ENCODE measurements around the gene ENOX2.
"Not testable (repeated sequence)": the region's sequence is repeated elsewhere in the genome, so short reads cannot be mapped to it uniquely, and the experiment has no call there.

Gene ENOX2

DNA sequence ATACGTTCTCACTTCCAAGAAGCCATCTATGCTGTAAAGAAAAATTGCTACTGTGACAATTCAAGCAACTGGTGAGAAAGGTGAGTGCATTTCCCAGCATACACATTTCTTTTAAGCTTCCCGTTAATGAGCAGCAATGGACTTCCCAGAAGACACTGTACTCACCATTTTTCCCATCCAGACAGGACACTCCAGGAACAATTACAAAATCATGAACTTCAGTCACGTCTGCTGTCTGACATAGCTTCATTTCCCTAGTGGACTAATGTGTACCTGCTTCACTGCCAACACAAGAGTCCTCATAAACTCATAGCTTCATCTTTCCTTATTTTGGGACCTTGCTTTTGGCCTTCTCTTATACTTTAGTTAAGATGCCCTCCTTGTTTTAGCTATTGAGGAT, 156.9 kb downstream of the ENOX2 start:
- DNase-seq: no peak

DNA sequence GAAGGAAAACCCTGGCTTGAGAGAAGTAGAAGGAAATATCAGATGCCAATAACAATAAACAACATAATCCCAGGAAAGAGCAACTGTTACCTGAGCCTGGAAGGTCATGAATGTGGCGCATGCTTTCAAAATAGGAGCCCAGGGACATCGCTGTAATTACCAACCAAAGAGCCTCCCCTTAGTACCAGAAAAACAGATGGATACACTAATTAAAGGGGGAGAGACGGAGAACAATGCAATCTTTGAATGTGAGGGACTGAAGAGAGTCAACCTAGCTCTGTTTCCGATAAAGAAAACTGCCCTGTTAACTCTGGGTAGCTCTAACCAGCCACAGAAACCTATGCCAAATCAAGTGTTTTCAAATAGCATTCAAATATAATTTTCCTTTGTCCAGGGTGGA, 161.4 kb downstream of the ENOX2 start:
- DNase-seq: no peak

DNA sequence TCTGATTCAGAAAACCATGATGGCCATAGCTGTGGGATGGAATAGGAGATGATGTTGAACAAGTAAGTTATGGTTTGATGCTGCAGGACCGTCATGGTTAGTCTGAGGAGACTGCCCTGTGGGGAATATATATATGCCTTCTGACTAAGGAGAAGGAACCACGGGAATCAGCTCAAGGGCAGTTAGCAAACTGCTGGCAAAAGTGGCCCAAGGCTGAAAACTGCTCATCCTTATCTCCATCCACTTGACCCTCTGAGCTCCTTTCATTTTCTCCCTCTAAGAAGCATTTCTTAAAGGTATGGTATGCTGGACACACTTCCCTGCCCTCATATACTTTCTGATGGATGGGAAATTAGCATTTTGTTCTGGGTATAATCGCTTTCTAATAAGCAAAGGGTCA, 161.9 kb downstream of the ENOX2 start:
- no peak for DNase-seq

DNA sequence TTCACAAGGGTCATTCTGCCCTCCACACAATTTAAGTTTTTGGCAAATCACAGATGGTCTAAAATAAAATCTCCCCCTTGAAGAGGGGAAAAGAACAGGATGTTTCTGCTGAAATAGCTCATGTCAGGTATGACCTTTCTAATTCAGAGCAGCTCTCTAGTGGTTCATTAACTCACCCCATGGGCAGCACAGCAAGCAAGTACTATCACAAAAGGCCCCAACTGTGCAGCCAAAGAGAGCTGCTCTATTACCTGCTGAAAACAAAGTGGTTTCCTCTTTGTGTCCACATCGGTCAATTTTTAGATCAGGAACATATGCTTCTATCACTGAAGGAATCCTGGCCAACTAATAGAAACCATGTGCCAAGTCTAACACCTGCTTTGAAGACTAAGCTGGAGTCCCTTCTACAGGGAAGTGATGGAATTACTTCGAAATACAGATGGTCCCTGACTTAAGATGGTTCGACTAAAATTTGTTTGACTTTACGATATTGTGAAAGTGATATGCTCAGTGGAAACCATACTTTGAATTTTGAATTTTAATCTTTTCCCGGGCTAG, 164.3 kb downstream of the ENOX2 start:
- no peak for DNase-seq

DNA sequence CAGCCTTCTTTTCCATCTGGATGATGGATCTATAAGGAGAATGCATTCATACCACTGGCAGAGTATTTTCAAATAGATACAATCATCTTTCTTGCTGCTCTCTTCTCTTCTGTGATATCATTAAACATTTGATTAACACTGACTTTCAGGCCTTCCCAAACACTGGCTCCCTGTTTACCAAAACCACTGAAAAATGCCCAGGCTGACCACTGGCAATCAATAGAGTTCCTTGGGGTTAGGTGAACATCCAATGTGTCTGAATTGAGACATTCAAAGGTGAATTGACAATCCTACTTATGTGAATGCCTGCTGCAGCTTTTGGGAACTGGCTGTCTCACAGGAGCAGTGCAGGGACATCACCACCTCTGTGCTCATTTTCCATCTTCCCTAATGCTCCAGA, 168.3 kb downstream of the ENOX2 start:
- no peak for DNase-seq

DNA sequence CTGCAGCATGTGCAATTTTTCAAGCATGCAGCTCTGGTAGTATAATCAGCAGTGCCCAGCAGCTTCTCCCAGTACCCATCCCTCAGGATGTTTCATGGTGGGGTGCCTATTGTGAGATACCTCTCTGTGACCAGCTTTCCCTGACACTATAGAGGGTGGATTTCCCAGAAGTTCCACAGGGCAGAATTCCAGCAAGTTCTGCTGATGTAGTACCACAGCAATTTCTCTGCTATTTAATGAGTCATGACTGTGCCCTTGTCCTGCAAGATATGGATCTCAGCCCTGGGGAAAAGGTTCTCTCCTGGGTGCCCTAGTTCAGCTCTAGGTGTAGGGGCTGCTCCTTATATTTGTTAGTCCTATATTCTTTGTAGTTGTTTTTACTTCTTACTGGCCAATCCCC, 174.8 kb downstream of the ENOX2 start:
- no peak for DNase-seq

DNA sequence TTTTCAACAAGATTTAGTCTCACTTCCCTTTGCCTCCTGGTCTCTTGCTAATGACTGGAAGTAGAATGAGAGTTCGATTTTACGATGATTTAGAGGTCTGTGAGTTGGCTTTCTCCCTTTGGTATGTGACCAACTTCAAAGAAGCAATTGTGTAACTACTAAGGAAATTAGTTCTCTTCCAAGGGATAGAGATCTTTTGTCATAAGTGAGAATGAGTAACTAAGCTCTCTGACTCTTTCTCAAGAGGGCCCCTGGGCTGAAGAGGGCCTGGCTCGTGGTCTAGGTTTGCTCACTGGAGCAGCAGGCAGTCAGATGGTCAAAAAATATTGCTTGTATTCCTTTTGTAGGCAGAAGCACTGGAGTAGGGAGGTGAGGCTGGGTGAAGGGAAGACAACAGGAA, 176.3 kb downstream of the ENOX2 start:
- no peak for DNase-seq

DNA sequence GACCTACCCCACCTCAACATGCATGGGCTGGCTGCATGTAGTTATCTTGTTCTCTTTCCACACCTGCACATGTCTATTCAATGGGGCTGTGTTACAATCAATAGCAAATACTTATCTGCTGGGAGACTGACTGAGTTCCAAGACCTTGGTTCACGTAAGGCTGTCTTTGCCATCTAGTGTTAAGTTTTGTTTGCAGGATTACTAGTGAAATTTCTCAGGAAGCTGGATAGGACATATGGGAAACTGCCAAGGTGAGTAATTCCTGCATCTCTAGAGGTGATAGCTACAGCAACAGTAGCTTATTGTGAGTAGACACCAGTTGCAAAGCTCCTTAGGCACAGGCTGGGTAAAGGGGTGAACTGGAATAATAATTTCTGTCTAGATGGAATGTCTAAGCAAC, 177.5 kb downstream of the ENOX2 start:
- DNase-seq: no peak

DNA sequence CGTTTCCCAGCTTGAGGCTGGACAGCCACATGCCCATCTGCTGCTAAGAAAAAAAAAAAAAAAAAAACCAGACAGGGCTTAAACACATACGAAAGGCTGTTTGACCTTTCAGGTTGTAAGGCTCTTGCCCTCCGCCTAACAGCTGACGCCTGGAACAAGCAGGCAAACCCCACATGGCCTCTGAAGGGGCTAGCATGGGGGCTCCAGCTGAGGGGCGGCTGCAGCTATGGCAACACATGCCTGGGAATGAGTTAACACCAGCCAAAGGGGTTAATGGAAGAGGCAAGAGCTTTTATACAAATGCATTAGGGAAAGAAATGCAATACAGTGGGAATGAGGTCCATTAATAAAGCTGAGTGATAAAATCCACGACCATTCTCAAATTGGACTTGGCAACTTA, 183.6 kb downstream of the ENOX2 start:
- no peak for DNase-seq

DNA sequence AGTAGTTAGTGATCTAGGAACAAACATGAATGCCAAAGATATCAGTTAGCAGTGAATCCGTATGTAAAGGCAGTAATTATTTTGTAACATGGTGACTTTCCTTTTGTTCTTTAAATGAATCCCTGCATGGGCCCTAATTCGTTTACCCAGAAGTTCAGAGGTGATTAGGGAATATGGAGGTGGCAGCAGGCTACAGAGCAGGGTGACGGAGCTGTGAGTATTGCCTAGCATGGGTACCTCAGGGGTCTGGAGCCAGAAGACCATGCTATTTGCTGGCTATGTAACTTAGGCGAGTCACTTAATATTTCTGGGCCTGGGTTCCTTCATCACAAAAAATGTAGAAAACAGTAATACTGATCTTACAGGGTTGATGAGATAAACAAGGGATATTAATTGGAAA, 184.9 kb downstream of the ENOX2 start:
- DNase-seq: no peak

DNA sequence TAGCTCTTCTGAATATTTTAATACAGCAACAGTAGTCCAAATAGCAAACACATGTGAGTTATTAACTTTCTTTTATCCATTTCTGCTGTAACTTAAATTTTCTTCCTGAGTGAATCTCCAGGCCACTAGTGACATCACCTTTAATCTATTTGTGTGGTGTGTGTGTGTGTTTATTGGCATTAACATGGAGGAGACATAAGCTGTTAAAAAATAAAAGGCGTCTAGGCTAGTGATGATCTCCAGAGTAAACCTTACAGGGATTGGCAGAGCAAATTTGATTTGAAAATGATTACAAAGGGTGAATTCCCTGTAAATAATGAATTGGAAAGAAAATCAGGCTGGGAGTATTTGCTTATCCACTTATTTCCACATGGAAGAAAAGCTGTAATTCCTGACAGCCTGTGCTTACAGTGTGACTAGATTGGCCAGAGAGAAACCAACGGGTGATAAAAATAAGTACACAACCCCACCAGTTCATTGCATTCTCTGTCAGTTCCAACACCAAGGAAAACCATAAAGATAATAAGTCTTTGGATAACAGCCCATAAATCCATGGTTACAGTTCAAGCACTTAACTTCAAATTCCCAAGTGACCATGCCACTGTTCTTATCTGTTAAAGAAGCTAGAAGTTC, 186.1 kb downstream of the ENOX2 start:
- DNase-seq: no peak

DNA sequence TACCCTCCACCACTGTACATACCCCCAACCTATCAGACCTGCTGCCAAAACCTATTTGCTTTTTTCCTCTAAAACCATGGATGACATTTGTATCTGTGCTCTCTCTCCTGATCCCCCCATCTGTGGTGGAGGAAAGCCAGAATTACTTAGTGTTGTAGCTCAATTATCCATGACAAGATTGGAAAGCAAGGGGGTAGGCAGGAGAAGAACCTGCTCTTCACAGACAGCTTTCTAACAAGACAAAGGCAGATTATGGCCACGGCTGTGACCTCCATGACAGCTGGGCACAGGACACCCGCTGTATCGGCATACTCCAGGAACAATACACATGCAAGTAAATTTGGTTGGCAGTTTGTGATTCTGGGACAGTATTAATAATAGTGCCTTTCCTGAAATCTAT, 186.7 kb downstream of the ENOX2 start:
- DNase-seq: no peak

DNA sequence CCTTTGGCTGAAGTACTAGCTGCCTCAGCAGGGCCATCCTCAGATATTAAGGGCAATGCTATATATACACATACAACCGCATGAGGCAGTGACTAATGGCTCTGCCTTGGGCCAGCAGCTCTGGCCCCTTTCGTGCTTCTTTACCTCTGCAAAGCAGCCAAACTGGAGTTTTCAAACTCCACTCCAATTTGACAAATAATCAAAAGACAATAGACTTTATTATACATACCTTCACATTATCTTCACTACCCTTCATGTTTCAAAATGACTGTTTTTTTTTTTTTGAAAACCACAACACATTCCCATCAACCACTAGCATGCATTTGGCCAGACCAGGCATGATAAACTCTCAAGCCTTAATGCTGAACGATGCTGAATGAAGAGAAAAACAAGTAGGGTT, 187.7 kb downstream of the ENOX2 start:
- DNase-seq: no peak

DNA sequence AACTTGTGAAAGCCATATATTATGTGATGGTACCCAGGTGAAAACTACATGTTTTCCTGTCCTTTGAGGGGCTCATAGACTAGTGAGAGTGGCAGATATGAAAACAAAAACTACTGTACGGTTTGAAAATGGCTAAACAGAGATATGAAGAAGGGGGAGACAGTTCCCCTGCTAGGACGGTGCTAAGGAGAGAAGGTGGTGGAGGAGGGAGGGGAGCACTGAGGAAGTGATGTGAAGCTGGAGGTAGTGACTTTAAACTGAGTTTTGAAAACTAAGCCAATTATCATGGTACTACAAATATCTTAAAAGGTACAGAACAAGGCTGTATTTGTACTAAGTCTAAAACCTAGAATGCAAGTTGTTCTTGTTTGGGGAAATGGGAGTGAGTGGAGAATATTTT, 188.3 kb downstream of the ENOX2 start:
- DNase-seq: no peak

DNA sequence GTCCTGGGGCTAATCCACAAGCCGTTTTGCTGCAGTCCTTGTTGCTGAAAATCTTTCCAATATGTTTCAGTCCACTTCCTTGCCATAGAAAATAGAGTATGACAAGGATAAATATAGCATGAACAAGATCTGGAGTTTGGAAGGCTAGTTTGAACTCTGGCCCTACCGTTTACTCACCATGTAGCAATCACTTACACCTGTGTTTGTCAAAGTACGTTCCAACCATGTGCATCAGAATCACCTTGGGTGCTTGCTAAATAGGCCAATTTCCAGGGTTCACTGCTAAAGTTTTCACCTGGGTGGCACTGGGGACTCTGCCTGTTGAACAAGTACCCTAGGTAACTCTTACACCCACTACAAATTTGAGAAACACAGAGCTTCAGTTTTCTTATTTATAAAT, 188.9 kb downstream of the ENOX2 start:
- DNase-seq: no peak

DNA sequence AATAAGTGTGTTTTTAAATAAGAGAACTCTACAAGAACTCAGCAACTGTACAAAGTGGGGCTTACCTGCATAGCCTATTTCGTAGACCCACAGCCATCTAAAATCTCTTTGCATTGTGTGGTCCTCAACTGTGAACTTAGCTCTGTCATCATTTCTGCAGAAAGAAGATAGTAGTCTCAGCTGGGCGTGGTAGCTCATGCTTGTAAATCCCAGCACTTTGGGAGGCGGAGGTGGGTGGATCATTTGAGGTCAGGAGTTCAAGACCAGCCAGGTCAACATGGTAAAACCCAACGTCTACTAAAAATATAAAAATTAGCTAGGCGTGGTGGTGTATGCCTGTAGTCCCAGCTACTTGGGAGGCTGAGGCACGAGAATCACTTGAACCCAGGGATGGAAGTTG, 193.8 kb downstream of the ENOX2 start:
- DNase-seq: not testable (repeated sequence)

DNA sequence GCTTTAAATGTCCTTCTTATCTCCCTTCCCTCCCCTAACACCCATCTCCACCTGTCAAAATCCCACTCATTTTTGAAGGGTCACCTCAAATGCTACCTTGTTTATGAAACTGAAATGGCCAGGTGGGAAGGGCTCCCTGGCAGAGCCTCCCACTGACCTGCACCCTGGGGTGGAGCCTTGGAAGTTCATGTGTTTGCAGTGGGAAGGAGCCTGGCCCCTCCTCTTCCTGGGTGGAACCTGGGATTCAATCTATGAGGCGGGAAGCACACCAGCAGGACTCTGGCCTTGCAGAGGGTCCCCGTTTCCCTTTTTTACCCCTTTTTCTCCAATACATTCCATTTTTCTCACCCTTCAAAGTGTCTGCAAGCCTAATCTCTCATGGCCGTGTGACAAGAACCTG, 197.4 kb downstream of the ENOX2 start:
- DNase-seq: no peak

DNA sequence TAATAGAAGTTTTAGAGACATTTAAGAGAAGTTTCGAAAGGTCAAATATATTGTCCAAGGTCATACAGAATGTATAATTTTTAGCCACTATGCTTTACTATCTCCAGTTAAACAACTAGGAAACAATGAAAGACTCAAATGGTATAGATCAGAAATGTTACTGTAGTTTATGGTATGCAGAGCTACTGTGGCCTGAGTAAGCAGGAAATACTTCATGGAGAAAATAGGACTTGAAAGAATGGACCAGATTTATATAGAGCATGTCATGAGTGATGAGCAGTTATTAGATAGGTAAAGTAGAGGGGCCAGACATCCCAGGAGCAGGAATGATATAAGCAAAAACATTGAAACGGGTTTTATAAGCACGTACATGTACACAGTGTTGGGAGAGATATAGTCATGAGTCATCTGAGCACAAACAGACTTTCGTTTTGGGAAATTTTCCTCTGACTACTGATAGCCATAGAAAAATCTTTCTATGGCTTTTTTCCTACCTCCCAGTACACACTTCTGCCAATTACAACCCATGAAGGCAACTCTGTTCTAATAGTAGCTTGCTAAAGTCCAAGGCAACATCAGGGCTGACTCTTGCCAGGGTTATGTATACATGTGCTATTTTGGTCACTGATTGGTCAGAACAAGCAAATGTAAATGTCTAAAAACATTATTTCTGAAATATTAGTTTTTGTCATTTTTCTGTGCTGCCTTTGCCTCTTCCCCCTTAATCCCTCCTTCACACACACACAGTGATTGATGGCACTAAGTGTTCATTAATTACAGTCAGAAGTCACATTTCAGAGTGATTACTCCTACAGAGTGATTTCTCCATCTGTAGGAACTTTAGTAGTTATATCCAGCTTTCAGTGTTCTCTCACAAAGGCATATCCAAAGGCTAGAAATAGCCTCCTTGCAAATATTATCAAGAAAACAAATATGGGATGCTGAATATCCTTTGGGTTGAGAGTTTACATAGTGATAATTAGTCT, 198.7 kb downstream of the ENOX2 start:
- no peak for DNase-seq

DNA sequence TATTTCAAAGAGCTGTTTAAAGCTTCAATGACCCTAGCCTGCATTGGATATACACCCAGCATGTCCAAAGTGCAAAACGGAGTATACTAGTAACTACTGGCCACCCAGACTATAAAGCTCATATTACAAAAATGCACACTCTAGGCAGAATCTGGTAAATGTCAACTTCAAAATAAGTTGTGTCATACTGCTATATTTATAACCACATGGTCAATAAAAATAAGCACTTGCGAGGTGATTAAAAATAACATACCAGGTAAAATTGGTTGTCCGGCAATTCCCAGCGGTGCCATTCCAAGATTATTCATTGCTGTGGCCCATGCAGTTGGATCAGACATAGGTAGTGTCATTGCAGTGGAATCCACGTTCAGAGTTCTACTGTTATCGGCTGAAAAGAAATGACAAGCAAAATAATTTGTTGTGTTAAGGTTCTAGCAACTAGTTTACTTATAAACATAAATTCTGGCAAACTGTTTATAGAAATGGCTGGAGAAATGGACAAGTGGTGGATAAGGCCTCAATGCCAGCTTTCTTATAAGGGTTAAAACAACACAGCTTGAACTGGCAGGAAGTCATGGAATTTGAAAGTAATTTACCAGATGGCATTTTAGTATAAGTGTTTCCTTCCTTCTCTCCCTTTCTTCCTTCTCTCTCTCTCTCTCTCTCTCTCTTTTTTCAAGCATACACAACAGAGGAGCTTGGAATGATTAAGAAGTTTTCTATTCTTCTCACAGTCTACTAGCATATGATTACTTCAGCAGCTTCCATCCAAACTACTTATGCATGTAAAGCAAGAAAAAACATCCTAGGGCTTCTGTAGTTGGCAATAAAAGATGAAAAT, 199.9 kb downstream of the ENOX2 start:
- no peak for DNase-seq

DNA sequence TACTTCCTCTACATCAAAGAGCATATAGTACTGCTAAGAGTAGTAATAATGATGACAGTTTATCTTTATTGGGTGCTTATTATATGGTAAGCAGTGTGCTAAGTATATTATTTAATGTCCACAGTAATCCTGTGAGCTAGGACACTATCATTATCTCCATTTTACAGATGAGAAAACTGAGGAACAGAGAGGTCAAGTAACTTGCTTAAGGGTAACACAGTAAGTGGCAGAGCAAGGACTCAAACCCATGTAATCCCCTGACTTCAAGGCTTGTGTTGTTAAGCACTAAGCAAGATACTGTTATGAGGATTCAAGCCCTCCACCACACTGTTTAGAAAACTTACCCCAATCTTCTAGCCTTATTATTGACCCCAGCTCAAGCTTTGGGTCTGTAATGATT, 202.4 kb downstream of the ENOX2 start:
- no peak for DNase-seq

DNA sequence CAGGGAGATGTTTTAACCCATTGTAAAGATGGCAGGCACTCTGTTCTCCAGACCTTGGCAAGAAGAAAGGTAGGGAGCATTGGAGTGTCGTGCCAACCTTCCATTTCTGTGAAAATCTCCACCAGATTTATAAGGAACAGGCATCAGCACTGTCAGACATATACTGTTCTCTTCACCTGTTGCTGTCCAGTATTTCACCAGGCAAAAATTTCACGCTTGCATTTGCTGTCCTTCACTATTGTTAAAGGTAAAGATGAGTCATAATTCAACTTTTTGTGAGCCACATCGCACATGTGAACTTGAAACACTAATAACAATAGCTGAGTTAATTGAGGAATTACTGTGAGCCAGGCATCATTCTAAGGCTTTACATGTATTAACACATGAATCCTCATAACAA, 203.4 kb downstream of the ENOX2 start:
- DNase-seq: no peak

DNA sequence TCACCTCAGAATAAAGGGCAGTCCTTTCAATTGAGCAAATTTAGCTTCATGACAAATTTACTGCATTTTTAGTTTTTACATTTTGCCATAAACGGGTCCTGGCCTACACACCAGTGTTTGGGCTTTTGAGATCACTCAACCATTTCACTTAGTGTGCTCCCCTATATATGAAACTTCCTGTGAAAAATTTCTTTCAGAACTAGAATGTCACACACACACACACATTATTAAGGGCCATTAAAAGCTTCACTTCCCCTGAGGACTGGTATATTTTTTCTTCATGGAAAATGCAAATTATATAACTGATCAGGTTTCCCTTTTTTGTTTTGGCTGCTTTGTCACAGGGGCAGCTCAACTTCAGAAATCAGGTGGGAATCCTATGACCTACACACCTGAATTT, 206.5 kb downstream of the ENOX2 start:
- no peak for DNase-seq

DNA sequence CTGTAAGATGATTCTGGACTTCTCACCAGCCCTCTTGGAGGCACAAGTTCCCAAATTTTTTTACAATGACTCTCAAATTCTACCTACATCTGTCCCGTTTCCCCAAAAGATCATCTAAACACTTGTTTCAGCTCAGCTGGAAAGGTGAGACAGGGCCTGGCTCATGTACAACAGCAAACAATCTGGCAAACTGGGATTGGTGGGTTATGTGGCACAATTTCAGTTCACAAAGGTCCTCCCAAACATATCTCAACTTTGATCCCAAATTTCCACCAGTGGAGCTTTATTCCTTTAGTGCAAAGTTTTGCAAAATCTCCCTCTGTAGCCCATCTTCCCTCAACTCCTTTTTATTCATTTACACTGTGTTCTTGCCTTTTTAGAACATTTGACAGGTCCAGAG, 207.1 kb downstream of the ENOX2 start:
- no peak for DNase-seq

Data from activated CD4-positive, alpha-beta T cell treated with anti-CD3 and anti-CD28 coated beads, Interleukin-2, amount 50 U/mL, for 48 hours (primary cell).